HG03025 (cell line): Measurements from ENCODE around the gene SPTBN4.
"Not testable (repeated sequence)": the region's sequence is repeated elsewhere in the genome, so short reads cannot be mapped to it uniquely, and the experiment has no call there.

Experiments
- ATAC-seq: cut with Tn5 transposase; IDR thresholded peaks from one replicate; pipeline ENCODE4 v1.9.1; 2021; ENCODE audit warnings: mild to moderate bottlenecking, moderate library complexity; ENCODE audit not compliant: unreplicated experiment, low FRiP score

SPTBN4 gene

DNA sequence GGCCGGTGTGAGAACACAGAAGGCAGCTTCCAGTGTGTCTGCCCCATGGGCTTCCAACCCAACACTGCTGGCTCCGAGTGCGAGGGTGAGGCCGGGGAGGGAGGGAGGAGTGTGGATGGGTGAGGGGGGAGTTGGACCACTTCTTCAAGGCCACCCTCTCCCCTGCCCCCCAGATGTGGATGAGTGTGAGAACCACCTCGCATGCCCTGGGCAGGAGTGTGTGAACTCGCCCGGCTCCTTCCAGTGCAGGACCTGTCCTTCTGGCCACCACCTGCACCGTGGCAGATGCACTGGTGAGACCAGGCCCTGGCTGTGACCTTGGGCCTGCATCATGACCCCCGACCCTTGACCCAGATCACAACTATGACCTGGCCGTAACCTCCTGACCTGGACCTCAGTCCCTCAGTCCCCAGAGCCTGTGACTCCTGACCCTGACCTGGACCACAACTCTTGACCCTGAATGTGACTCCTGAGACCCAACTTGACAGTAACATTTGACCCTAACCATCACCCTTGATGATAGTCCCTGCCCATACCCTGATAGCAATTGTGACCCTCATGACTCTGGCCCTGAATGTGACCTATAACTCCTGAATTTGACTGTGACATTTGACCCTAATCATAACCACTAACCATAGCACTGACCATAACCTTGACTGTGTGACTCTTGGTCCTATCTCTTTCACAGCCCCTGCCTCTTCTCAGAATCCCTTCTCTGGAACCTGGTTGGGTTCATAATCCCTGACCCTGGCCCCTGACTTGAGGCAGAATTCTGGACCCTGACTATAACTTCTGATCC, 145.3 kb downstream of the SPTBN4 start:
- no peak for ATAC-seq

DNA sequence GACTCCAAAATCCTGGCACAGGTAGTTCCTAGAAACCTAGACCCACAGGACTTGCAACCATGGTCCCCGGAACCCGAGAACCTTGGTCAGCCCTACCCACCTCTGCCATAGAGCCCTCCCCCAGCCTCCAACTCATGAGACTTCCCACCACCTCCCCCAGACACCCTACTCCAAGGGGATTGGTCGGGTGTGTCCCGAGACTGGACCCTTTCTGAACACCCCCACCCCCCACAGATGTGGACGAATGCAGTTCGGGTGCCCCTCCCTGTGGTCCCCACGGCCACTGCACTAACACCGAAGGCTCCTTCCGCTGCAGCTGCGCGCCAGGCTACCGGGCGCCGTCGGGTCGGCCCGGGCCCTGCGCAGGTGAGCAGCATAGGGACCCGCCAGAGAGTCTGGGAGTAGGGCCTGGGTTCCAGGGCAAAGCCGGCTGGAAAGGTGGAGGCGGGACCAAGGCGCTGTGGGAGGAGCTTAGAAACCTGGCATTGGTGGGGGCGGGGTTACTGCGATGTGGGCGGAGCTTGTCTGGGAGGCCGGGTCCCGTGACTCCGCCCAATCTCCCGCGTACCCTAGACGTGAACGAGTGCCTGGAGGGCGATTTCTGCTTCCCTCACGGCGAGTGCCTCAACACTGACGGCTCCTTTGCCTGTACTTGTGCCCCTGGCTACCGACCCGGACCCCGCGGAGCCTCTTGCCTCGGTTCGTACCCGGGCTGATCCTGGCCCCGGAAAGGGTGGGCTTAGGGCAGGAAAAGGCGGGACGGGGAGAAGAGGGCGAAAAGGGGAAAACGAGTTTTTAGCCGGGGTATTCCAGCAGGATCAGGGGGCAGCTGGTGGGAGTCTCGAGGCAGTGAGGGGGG, 146.3 kb downstream of the SPTBN4 start:
- ATAC-seq: no peak

DNA sequence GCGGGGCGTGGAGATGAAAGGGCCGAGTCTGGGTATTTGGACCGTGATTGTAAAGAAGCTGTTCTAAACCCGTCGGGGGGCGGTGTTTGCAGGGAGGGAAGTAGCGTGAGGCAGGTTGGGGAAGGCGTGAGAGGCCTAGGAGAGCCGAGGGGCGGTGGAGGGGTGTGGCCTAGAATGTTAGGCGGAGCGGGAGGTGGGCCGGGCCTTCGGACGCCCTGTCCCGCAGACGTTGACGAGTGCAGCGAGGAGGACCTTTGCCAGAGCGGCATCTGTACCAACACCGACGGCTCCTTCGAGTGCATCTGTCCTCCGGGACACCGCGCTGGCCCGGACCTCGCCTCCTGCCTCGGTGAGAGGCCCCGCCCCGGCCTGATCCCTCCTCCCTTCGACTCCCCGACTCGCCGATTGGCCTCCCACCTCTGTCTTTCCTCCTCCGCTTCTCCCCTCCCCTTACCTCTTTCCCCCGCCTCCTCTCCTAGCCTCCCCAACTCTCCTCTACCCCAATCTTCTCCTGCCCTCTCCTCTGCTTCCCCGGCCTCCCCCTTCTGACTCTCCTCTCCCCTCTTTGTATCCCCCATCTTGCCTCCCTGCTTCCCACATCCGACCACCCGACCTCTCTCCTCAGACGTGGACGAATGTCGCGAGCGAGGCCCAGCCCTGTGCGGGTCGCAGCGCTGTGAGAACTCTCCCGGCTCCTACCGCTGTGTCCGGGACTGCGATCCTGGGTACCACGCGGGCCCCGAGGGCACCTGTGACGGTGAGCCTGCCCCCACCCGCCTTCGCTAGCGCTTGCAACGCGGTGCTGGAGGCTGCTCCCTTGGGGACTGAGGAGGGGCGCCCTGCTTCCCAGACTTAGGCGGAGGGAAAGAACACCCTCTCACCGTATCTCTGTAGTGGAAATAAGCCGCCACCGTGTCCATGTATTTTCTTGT, 147.2 kb downstream of the SPTBN4 start:
- ATAC-seq: no peak

DNA sequence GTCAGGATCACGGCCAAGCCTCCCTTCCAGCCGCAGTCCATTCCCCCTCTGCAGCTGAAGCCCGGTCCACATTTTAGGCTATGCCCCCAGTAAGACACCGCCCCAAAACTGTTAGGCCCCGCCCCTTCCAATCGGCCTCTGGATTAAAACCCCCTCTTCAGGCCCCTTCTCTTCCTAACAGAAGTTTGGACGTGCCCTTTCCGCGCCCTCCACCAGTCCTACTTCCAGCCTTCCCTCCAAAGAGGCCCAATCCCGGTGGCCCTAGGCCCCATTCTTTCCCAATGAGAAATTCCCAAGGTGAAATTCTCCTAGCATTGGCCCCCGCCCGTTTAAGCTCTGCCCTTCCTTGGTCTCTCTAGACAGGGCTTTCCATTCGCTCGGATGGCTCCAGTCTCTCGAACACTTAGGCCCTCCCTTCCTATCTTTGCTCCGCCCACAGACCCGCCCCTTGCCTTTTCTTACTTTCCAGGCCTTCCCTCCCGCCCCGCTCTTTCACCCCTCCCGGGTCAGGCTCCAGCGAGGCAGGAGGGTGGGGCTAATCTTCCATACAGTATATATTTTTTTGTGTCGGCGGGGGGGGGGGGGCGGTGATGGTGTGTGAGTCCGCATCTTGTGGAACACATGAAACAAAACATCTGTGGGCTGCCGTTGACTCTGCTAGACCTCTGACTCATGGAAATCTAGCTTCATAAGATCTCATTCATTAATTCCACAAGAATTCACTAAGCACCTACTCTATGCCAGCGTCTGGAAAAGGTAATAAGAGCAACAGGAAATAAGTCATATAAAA, 148.0 kb downstream of the SPTBN4 start:
- no peak for ATAC-seq

DNA sequence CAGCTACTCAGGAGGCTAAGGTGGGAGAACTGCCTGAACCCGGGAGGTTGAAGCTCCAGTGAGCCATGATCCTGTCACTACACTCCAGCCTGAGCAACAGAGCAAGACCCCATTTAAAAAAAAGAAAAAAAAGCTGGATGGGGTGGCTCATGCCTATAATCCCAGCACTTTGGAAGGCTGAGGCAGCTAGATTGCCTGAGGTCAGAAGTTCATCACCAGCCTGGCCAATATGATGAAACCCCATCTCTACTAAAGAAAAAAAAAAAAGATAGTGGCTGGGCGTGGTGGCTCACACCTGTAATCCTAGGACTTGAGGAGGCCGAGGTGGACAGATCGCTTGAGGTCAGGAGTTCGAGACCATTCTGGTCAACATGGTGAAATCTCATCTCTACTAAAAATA, 149.4 kb downstream of the SPTBN4 start:
- ATAC-seq: no peak

DNA sequence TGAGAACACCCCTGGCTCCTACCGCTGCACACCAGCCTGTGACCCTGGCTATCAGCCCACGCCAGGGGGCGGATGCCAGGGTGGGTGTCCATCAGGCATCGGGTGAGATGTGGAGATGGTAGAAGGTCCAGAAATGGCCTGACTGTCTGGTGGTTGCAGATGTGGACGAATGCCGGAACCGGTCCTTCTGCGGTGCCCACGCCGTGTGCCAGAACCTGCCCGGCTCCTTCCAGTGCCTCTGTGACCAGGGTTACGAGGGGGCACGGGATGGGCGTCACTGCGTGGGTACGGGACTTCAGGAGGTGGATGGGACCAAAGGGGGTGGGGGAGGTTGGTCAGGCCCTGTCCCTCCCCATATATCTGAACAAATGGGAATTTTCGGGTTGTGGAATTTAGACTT, 150.1 kb downstream of the SPTBN4 start:
- ATAC-seq: no peak

DNA sequence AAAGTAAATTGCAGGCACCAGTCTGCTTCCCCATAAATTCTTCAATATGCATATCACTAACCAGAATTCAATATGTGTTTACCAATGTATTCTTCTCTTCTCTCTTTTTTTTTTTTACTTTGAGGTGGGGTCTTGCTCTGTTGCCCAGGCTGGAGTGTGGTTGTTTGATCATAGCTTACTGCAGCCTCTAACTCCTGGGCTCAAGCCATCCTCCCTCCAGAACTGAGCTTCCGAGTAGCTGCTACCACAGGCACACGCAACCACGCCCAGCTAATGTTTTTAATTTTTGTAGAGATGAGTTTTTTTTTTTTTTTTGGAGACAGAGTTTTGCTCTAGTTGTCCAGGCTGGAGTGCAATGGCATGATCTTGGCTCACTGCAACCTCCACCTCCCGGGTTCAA, 151.2 kb downstream of the SPTBN4 start:
- ATAC-seq: no peak

DNA sequence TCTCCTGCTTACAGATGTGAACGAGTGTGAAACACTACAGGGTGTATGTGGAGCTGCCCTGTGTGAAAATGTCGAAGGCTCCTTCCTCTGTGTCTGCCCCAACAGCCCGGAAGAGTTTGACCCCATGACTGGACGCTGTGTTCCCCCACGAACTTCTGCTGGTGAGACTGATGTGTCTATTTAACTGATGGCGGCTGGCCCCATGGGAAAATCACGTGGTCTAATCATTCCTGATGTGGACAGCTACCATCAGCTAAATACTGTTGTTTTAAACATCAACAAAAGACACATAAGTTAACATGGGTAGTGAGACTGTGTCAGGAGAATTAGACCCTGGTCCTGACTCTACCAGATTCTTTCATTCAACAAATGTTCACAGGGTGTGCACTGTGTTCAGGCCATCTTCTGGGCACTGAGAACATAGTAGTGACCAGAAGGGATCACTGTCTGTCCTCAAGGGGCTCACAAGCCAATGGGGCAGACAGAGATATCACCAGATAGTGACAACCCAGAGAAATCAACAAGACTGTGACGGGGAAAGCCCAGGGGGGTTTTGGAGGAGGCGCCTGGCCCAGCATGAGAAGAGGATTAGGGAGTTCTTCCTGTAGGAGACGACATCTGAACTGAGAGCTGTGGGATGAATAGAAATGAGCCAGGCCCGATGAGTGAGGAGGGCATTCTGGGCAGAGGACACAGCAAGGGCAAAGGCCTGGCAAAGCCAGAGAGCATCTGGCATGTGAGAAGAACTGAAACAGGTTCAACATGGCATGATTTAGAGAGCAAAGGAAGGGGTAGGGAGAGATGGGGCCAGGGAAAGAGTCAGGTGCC, 152.7 kb downstream of the SPTBN4 start:
- no peak for ATAC-seq

DNA sequence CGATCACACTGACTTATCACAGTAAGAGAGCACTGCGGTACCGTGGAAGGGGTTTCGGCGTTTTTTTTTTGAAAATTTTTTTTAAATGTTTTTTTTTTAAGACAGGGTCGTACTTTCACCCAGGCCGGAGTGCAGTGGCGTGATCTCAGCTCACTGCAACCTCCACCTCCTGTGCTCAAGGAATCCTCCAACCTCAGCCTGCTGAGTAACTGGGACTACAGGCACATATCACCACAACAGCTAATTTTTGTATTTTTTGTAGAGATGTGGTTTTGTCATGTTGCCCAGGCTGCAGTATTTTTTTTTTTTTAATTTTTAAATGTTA, 153.3 kb downstream of the SPTBN4 start:
- no peak for ATAC-seq

DNA sequence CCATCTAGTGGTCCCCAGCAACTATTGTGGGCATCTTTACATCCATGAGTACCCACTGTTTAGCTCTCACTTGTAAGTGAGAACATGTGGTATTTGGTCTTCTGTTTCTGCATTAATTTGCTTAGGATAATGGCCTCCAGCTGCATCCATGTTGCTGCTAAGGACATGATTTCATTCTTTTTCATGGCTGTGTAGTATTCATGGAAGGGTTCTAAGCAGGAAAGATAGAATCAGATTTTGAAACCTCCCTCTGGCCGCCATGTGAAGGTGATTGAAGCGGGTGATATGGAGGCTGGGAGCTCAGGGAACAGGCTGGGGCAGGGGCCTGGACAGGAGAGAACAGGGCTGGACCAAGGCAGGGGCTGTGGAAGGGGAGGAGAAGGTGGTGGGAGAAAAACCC, 154.5 kb downstream of the SPTBN4 start:
- ATAC-seq: no peak

DNA sequence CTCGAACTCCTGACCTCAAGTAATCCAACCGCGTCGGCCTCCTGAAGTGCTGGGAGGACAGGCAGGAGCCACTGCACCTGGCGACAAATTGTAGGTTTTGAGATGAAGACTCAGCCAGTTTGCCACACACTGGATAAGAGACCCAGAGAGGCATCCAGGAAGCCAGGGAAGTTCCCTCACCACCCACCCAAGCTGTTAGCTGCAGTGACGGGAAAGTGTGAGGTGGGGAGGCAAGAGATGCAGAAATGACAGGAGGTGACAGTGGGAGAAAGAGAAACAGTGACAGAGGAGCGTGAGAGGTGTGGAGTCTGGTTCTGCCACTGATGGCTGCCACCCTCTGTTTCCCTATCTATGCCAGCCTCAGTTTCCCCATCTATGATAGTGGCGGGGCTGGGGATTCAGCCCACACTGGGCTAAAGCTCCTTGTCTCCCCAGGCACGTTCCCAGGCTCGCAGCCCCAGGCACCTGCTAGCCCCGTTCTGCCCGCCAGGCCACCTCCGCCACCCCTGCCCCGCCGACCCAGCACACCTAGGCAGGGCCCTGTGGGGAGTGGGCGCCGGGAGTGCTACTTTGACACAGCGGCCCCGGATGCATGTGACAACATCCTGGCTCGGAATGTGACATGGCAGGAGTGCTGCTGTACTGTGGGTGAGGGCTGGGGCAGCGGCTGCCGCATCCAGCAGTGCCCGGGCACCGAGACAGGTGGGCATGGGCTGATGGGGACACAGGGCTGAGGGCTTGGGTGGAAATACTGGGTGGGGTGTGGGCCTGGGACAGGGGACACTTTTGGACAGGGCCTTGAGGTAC, 155.4 kb downstream of the SPTBN4 start:
- no peak for ATAC-seq

DNA sequence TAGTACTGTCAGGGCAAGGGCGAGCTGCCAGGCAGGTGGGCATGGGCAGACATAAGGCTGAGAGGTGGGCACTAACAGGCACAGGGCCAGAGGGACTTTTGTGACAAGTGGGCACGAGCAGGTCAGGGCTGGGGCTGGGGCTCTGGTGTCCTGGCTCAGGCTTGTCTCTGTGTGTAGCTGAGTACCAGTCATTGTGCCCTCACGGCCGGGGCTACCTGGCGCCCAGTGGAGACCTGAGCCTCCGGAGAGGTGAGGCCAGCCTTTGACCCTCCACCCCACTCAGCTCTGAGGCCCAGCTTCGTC, 155.9 kb downstream of the SPTBN4 start:
- no peak for ATAC-seq

DNA sequence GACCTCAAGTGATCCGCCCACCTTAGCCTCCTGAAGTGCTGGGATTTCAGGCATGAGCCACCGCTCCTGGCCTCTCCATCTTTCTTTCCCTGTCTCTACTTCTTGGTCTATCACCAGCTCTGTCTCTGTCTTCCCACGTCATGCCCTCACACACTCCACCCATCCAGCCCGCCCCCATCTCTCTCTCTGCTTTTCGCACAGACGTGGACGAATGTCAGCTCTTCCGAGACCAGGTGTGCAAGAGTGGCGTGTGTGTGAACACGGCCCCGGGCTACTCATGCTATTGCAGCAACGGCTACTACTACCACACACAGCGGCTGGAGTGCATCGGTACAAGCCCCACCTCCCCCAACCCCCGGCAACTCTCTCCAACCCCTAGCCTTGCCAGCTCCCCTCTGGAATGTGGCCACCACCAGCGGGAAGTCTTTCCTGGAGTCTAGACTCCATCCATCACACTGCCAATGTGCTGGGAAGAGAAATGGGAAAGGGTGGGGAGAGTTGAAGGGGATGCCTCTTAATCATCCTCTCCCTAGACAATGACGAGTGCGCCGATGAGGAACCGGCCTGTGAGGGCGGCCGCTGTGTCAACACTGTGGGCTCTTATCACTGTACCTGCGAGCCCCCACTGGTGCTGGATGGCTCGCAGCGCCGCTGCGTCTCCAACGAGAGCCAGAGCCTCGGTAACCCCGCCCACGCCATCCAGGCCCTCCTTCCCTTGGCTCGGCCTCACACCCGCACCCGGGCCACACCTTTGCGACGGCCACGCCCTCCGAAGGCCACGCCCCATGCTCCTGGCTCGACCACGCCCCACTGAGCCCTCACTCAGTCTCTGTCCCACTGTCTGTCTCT, 156.8 kb downstream of the SPTBN4 start:
- no peak for ATAC-seq

DNA sequence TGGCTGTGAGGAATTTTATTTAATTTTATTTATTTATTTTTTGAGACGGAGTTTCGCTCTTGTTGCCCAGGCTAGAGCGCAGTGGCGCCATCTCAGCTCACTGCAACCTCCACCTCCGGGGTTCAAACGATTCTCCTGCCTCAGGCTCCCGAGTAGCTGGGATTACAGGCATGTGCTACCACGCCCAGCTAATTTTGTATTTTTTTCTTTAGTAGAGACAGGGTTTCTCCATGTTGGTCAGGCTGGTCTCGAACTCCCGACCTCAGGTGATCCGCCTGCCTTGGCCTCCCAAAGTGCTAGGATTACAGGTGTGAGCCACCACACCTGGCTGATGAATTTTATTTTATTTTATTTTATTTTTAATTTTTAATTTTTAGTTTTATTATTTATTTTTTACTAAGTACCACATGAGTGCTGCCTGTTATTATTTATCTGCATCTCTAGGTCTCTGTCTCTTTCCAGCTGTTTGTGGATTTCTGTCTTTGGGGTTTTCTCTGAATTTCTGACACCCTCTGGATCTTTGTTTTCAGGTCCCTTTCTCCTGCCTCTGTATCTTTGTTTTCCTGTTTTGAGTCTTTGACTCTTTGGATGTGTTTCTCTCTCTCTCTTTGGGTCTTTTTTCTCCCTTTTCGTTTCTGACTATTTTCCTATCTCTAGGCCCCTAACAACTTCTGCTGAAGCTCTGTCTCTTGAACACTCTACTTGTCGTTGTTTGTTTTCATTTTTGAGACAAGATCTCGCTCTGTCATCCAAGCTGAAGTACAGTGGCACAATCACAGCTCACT, 157.8 kb downstream of the SPTBN4 start:
- not testable (repeated sequence) for ATAC-seq

DNA sequence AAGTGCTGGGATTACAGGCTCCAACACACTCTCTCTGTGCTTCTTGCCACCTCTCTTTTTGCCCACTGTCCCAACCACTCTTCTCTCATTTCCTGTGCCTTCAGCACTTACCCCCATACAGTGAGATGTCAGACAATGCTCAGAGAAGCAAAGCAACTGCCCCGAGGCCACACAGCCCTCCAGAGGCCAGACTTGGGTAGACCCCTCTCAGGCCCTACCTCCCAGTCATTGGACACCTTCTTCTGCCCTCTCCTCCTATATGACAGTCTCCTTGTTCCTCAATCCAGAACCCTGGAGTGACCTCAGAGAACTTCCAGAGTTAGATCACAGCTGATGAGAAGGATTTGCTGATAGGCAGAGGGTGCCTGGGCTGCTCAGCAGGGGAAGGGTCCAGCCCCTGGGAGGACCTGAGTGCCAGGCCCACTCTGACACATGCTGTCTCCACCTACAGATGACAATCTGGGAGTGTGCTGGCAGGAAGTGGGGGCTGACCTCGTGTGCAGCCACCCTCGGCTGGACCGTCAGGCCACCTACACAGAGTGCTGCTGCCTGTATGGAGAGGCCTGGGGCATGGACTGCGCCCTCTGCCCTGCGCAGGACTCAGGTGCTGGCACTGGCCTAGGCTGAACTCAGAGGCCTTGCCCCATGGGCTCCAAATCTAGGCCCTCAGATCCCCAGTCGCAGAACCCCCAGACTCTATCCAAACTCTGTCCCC, 158.8 kb downstream of the SPTBN4 start:
- ATAC-seq: no peak
